ENCODE results near the gene ALOX12.
A peak's percentile ranks its signal among the peaks of the same experiment; 100 is the strongest.

ALOX12 gene

GRCh38 chr17:7014995-7015958 lies 19.4 kb downstream of the ALOX12 start:
- TF ChIP-seq EZH2phosphoT487 (IDR thresholded peaks at IDR 0.05; ENCODE audit: borderline replicate concordance) (no peak), CTCF (conservative IDR thresholded peaks at IDR 0.05; ENCODE audit: low read length) (no peak)
- Histone ChIP-seq H3K4me1 (ENCODE audit: insufficient read depth, low read length, poor library complexity, severe bottlenecking) (peaks cover 60% of the 10 kb centered on the region), H3K27me3 (ENCODE audit: insufficient read depth, low read length, poor library complexity, severe bottlenecking) (no peaks in the 10 kb centered on the region), H3F3A (ENCODE audit: low read depth) (peaks cover 9% of the 10 kb centered on the region), H3K4me2 (ENCODE audit: low read depth, low read length, poor library complexity, severe bottlenecking) (peak overlapping the region; percentile 95), H3K9me3 (ENCODE audit: insufficient read depth, low read depth, low read length) (no peaks in the 10 kb centered on the region), H4K20me1 (ENCODE audit: insufficient read depth, low read length, poor library complexity, severe bottlenecking) (peaks cover 18% of the 10 kb centered on the region), H3K9me2 (replicated peaks; ENCODE audit: low read depth, low read length) (no peaks in the 10 kb centered on the region), H3K4me3 (ENCODE audit: low read length, poor library complexity, severe bottlenecking) (peak overlapping the region; percentile 91), H3K36me3 (ENCODE audit: insufficient read depth, low read length) (no peaks in the 10 kb centered on the region), H3K79me2 (ENCODE audit: insufficient read depth, low read length) (peaks cover 51% of the 10 kb centered on the region), H2AFZ (ENCODE audit: low read length) (peak overlapping the region; percentile 54; the same call in 1 of the 2 replicates), H3K9ac (ENCODE audit: low read depth, low read length, poor library complexity, severe bottlenecking) (peak overlapping the region; percentile 96)

GRCh38 chr17:7016418-7016817 lies 20.6 kb downstream of the ALOX12 start:
- H3F3A ChIP-seq (ENCODE audit: low read depth): peaks cover 9% of the 10 kb centered on the region
- peak overlapping the region; percentile 95 for H3K4me2 ChIP-seq (ENCODE audit: low read depth, low read length, poor library complexity, severe bottlenecking)
- H3K4me3 ChIP-seq (ENCODE audit: low read length, poor library complexity, severe bottlenecking): peak overlapping the region; percentile 91
- H3K36me3 ChIP-seq (ENCODE audit: insufficient read depth, low read length): no peaks in the 10 kb centered on the region
- no peaks in the 10 kb centered on the region for H3K9me2 ChIP-seq (replicated peaks; ENCODE audit: low read depth, low read length)
- H3K79me2 ChIP-seq (ENCODE audit: insufficient read depth, low read length): peaks cover 39% of the 10 kb centered on the region
- no peaks in the 10 kb centered on the region for H3K9me3 ChIP-seq (ENCODE audit: insufficient read depth, low read depth, low read length)
- TF ChIP-seq CTCF (conservative IDR thresholded peaks at IDR 0.05; ENCODE audit: low read length): no peak
- TF ChIP-seq EZH2phosphoT487 (IDR thresholded peaks at IDR 0.05; ENCODE audit: borderline replicate concordance): no peak
- H2AFZ ChIP-seq (ENCODE audit: low read length): no peak overlapping the region
- H3K9ac ChIP-seq (ENCODE audit: low read depth, low read length, poor library complexity, severe bottlenecking): peak overlapping the region; percentile 96
- peaks cover 50% of the 10 kb centered on the region for H3K4me1 ChIP-seq (ENCODE audit: insufficient read depth, low read length, poor library complexity, severe bottlenecking)
- H3K27me3 ChIP-seq (ENCODE audit: insufficient read depth, low read length, poor library complexity, severe bottlenecking): no peaks in the 10 kb centered on the region
- peaks cover 11% of the 10 kb centered on the region for H4K20me1 ChIP-seq (ENCODE audit: insufficient read depth, low read length, poor library complexity, severe bottlenecking)

GRCh38 chr17:7016886-7017826 lies 21.3 kb downstream of the ALOX12 start:
- Histone ChIP-seq H3K4me3 (ENCODE audit: low read length, poor library complexity, severe bottlenecking) (peak overlapping the region; percentile 31), H4K20me1 (ENCODE audit: insufficient read depth, low read length, poor library complexity, severe bottlenecking) (peaks cover 11% of the 10 kb centered on the region), H3F3A (ENCODE audit: low read depth) (peaks cover 9% of the 10 kb centered on the region), H3K79me2 (ENCODE audit: insufficient read depth, low read length) (peaks cover 32% of the 10 kb centered on the region), H3K4me2 (ENCODE audit: low read depth, low read length, poor library complexity, severe bottlenecking) (peak overlapping the region; percentile 95), H3K9ac (ENCODE audit: low read depth, low read length, poor library complexity, severe bottlenecking) (peak overlapping the region; percentile 96), H3K36me3 (ENCODE audit: insufficient read depth, low read length) (no peaks in the 10 kb centered on the region), H3K9me3 (ENCODE audit: insufficient read depth, low read depth, low read length) (no peaks in the 10 kb centered on the region), H3K27me3 (ENCODE audit: insufficient read depth, low read length, poor library complexity, severe bottlenecking) (no peaks in the 10 kb centered on the region), H3K9me2 (replicated peaks; ENCODE audit: low read depth, low read length) (no peaks in the 10 kb centered on the region), H3K4me1 (ENCODE audit: insufficient read depth, low read length, poor library complexity, severe bottlenecking) (peaks cover 48% of the 10 kb centered on the region), H2AFZ (ENCODE audit: low read length) (no peak overlapping the region)
- TF ChIP-seq EZH2phosphoT487 (IDR thresholded peaks at IDR 0.05; ENCODE audit: borderline replicate concordance) (no peak), CTCF (conservative IDR thresholded peaks at IDR 0.05; ENCODE audit: low read length) (no peak)

Measured in Loucy (cell line).